ENCODE measurements around the gene SNX11.

GRCh38 chr17:48058393-48059124, 49.0 kb upstream of the SNX11 start:
- no peak for TF ChIP-seq ZSCAN30 (tag by site-specific recombination; IDR thresholded peaks at IDR 0.05)
- TF ChIP-seq ZBTB44 (tag by site-specific recombination; IDR thresholded peaks at IDR 0.05) = no peak
